Posterior cingulate gyrus (tissue), 11 donors: Measurements from ENCODE around the gene AKNA.
A peak's percentile ranks its signal among the peaks of the same experiment; 100 is the strongest.

Experiments used
- DNase-seq, 10 donors: peaks; one replicate each; pipeline versions ENCODE4 v3.0.0 to v3.0.0-alpha.2; 2020 to 2021; ENCODE audit warnings: mixed read lengths in 3 of 10
- intact Hi-C: fragments of 100-400 bp; cut with DNase I; formaldehyde crosslinking; loops from one replicate; pipeline ENCODE4 v1.15.1; 2023

AKNA gene

GRCh38 chr9:114315723-114316363 is 71.9 kb downstream of the AKNA start:
- intact Hi-C loops, result no loop called here
- no peak for DNase-seq

GRCh38 chr9:114314881-114315722 is 72.7 kb downstream of the AKNA start:
- peak in 1 of 10 donors; percentile 52 for DNase-seq
- intact Hi-C loops, result no loop called here

- peak in 1 of 10 donors; percentile 18 for DNase-seq
Measured at GRCh38 chr9:114314256-114314867, 73.4 kb downstream of the AKNA start.

GRCh38 chr9:114313186-114313585 is 74.6 kb downstream of the AKNA start:
- no peak for DNase-seq
- intact Hi-C loops, result no loop called here

More at GRCh38 chr9:114314256-114314867, 73.4 kb downstream of the AKNA start:
- intact Hi-C loops, result no loop called here

- intact Hi-C loops, result no loop called here
- DNase-seq, result peak in 1 of 10 donors; percentile 9
Measured at GRCh38 chr9:114312513-114312875, 75.3 kb downstream of the AKNA start.

GRCh38 chr9:114311571-114312512 is 75.9 kb downstream of the AKNA start:
- intact Hi-C loops, result no loop called here
- DNase-seq, result peak in 1 of 10 donors; percentile 61

- intact Hi-C loops, result no loop called here
- DNase-seq, result peak in 1 of 10 donors; percentile 62
Measured at GRCh38 chr9:114310471-114311450, 77.0 kb downstream of the AKNA start.

GRCh38 chr9:114309096-114309495 is 78.7 kb downstream of the AKNA start:
- DNase-seq, result peak in 1 of 10 donors; percentile 49
- intact Hi-C loops, result no loop called here

- peak in 2 of 10 donors; percentile 63 to 77 for DNase-seq
- intact Hi-C loops, result no loop called here
Measured at GRCh38 chr9:114308361-114308950, 79.3 kb downstream of the AKNA start.

- DNase-seq, result no peak
- intact Hi-C loops, result no loop called here
Measured at GRCh38 chr9:114307899-114308267, 79.9 kb downstream of the AKNA start.

- intact Hi-C loops, result loop anchor here (1.0 to 5.0 kb wide), 2 partner anchors 222 to 497 kb away; no protein-coding TSS in a partner anchor
- peak in 3 of 10 donors; percentile 7 to 52 (median 35) for DNase-seq
Measured at GRCh38 chr9:114304416-114305188, 83.2 kb downstream of the AKNA start.

- peak in 2 of 10 donors; percentile 5 to 34 for DNase-seq
- intact Hi-C loops, result loop anchor here (5.0 kb wide), 1 partner anchor 497 kb away; no protein-coding TSS in a partner anchor
Measured at GRCh38 chr9:114303977-114304376, 83.8 kb downstream of the AKNA start.

GRCh38 chr9:114303571-114303970 is 84.2 kb downstream of the AKNA start:
- DNase-seq, result peak in 3 of 10 donors; percentile 0 to 49 (median 22)
- intact Hi-C loops, result loop anchor here (5.0 kb wide), 1 partner anchor 496 kb away; no protein-coding TSS in a partner anchor

GRCh38 chr9:114302727-114303126 is 85.1 kb downstream of the AKNA start:
- DNase-seq, result peak in 1 of 10 donors; percentile 45
- intact Hi-C loops, result loop anchor here (5.0 kb wide), 1 partner anchor 495 kb away; no protein-coding TSS in a partner anchor

GRCh38 chr9:114301798-114302565 is 85.8 kb downstream of the AKNA start:
- DNase-seq, result peak in 2 of 10 donors; percentile 46 to 53
- intact Hi-C loops, result loop anchor here (5.0 kb wide), 1 partner anchor 495 kb away; no protein-coding TSS in a partner anchor
